Activated naive CD4-positive, alpha-beta T cell treated with Interleukin-2 at 50 U/mL for 16 hours (primary cell): ENCODE results near the gene METTL14.
"Not testable (repeated sequence)": the region's sequence is repeated elsewhere in the genome, so short reads cannot be mapped to it uniquely, and the experiment has no call there.

Experiments used
- DNase-seq: peaks from one replicate; pipeline ENCODE4 v3.0.0-alpha.2; 2020

Gene METTL14

GRCh38 chr4:118684873-118685811 lies at the start of gene METTL14:
Gene METTL14, plus strand, starts transcription at chr4:118685392. Its CDS starts 143 bp downstream, at chr4:118685535.
- DNase-seq: peak; percentile 90

- not testable (repeated sequence) for DNase-seq
Measured at GRCh38 chr4:118636126-118636525, 49.1 kb upstream of the METTL14 start.

- peak; percentile 4 for DNase-seq
Measured at GRCh38 chr4:118664665-118665064, 20.5 kb upstream of the METTL14 start.

GRCh38 chr4:118669220-118669619 lies 16.0 kb upstream of the METTL14 start:
- peak; percentile 26 for DNase-seq

- DNase-seq: not testable (repeated sequence)
Measured at GRCh38 chr4:118670968-118671367, 14.2 kb upstream of the METTL14 start.

GRCh38 chr4:118676128-118676527 lies 9.1 kb upstream of the METTL14 start:
- no peak for DNase-seq

GRCh38 chr4:118680808-118681207 lies 4.4 kb upstream of the METTL14 start:
- DNase-seq: no peak

GRCh38 chr4:118682928-118683327 lies 2.3 kb upstream of the METTL14 start:
- no peak for DNase-seq

- DNase-seq: no peak
Measured at GRCh38 chr4:118683513-118683912, 1.7 kb upstream of the METTL14 start.

GRCh38 chr4:118703118-118703517 lies 17.9 kb downstream of the METTL14 start:
- DNase-seq: no peak

- no peak for DNase-seq
Measured at GRCh38 chr4:118711052-118711451, 25.9 kb downstream of the METTL14 start.

- no peak for DNase-seq
Measured at GRCh38 chr4:118712872-118713271, 27.7 kb downstream of the METTL14 start.

- no peak for DNase-seq
Measured at GRCh38 chr4:118714682-118715081, 29.5 kb downstream of the METTL14 start.

- no peak for DNase-seq
Measured at GRCh38 chr4:118716304-118716703, 31.1 kb downstream of the METTL14 start.

- DNase-seq: no peak
Measured at GRCh38 chr4:118718511-118719170, 33.4 kb downstream of the METTL14 start.

GRCh38 chr4:118721752-118722151 lies 36.6 kb downstream of the METTL14 start:
- no peak for DNase-seq

GRCh38 chr4:118723369-118723768 lies 38.2 kb downstream of the METTL14 start:
- no peak for DNase-seq

GRCh38 chr4:118727360-118727759 lies 42.2 kb downstream of the METTL14 start:
- no peak for DNase-seq

GRCh38 chr4:118729287-118730286 lies 44.4 kb downstream of the METTL14 start:
- no peak for DNase-seq

GRCh38 chr4:118730683-118731082 lies 45.5 kb downstream of the METTL14 start:
- DNase-seq: no peak

- DNase-seq: no peak
Measured at GRCh38 chr4:118732591-118733330, 47.6 kb downstream of the METTL14 start.
